ENCODE results near the gene TRPC4.

The TRPC4 gene

DNA sequence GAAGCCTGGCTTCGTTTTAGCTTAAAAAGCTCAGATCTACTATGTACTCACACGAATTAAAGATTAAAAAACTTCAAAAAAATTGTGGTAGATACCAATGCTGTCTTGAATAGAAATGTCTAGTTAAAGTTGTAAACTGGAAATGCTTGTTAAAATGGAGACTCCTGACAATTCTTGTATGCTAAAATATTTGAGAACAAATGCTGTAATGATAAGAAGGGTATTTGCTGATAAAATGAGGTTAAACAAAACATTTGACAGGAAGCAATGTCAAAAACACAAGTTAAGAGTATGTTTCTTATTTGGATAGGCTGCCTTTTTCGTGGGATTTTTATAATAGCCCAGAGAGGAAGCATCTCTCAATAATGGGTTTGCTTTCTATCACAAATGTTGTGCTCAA lies 223.0 kb downstream of the TRPC4 start:
- H3K4me2 ChIP-seq (ENCODE audit: insufficient read depth, low read length, poor library complexity, severe bottlenecking) = no peak overlapping the region
- no peak overlapping the region for H3K4me3 ChIP-seq (ENCODE audit: low read length in 2 of 2)
- H3K4ac ChIP-seq (ENCODE audit: low read length) = no peak overlapping the region
- H2BK5ac ChIP-seq (ENCODE audit: low read length) = no peak overlapping the region
- H3K36me3 ChIP-seq (replicated peaks in 1 of 2; ENCODE audit: control insufficient read depth in 2 of 2, insufficient read depth in 2 of 2, low read length in 2 of 2) = no peaks in the 10 kb centered on the region
- no peaks in the 10 kb centered on the region for H3K79me1 ChIP-seq (ENCODE audit: low read depth, low read length)
- no peaks in the 10 kb centered on the region for H3K27me3 ChIP-seq (ENCODE audit: control insufficient read depth in 3 of 3, insufficient read depth in 3 of 3, low read depth in 1 of 3, low read length in 3 of 3)
- H2AK5ac ChIP-seq (ENCODE audit: low read depth, low read length) = no peak overlapping the region
- H3K27ac ChIP-seq (replicated peaks; ENCODE audit: low read length) = no peak overlapping the region
- H4K8ac ChIP-seq (ENCODE audit: low read depth, low read length) = no peak overlapping the region
- H3K14ac ChIP-seq (ENCODE audit: low read length) = no peak overlapping the region
- H3K9ac ChIP-seq (ENCODE audit: low read depth, low read length, poor library complexity) = no peak overlapping the region
- no peak overlapping the region for H3K18ac ChIP-seq (ENCODE audit: low read length)
- H3K9me3 ChIP-seq (replicated peaks in 1 of 2; ENCODE audit: control insufficient read depth in 2 of 2, insufficient read depth in 1 of 2, low read depth in 1 of 2, low read length in 2 of 2) = peaks cover 0 to 3% of the 10 kb centered on the region in 2 donors
- no peak overlapping the region for H2BK120ac ChIP-seq (ENCODE audit: low read depth, low read length)
- H3K4me1 ChIP-seq (ENCODE audit: control insufficient read depth in 2 of 2, insufficient read depth in 1 of 2, low read depth in 1 of 2, low read length in 2 of 2) = peaks cover 4 to 24% of the 10 kb centered on the region in 2 donors
- no peak overlapping the region for H2BK15ac ChIP-seq (ENCODE audit: low read length)
- no peak for DNase-seq (ENCODE audit: low spot score)
- no peak overlapping the region for H2BK12ac ChIP-seq (ENCODE audit: low read length)
- H3K23ac ChIP-seq (ENCODE audit: low read depth, low read length, poor library complexity) = no peak overlapping the region
- H4K91ac ChIP-seq (ENCODE audit: low read depth, low read length, poor library complexity) = no peak overlapping the region
- peak overlapping the region; percentile 60 for H2AFZ ChIP-seq (ENCODE audit: low read length)
- no CpG with 5 or more reads among the region's 3 CpGs for WGBS, 2 donors (ENCODE audit: extremely low coverage in 2 of 2, insufficient read length in 2 of 2, insufficient replicate concordance in 1 of 2)

DNA sequence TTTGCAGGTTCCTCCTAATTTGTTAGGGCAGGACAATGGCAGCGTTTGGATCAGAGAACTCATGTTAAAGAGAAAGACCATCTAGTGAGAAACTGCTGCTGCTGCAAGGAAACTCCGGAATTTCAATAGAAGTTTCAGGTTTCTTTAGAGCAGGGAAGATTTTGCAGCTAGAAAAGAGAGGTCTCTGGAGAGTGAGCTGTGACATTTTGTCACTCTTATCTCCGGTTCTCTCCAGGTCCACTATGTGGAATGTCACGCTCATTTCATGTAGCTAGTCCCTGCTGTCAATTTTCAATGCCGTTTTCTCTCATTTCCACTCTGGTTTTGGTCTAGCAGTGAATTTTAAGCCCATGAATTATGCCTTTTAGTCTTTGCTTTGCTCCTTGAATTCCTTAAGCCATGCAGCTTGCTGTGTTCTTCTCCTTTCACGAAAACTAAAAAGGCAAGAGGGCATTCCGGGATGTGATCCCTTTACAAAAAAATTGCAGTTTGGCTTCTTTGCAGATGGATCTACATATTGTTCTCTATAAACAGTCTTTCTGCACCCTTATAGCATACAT lies 224.3 kb downstream of the TRPC4 start:
- Histone ChIP-seq H4K91ac (ENCODE audit: low read depth, low read length, poor library complexity) (no peak overlapping the region), H4K8ac (ENCODE audit: low read depth, low read length) (no peak overlapping the region), H2BK15ac (ENCODE audit: low read length) (no peak overlapping the region), H3K4me3 (ENCODE audit: low read length in 2 of 2) (peak overlapping the region in 1 of 2 donors; percentile 17), H3K79me1 (ENCODE audit: low read depth, low read length) (no peaks in the 10 kb centered on the region), H2BK120ac (ENCODE audit: low read depth, low read length) (no peak overlapping the region), H3K9me3 (replicated peaks in 1 of 2; ENCODE audit: control insufficient read depth in 2 of 2, insufficient read depth in 1 of 2, low read depth in 1 of 2, low read length in 2 of 2) (peaks cover 0 to 3% of the 10 kb centered on the region in 2 donors), H3K23ac (ENCODE audit: low read depth, low read length, poor library complexity) (no peak overlapping the region), H2AFZ (ENCODE audit: low read length) (peak overlapping the region; percentile 77), H3K4me1 (ENCODE audit: control insufficient read depth in 2 of 2, insufficient read depth in 1 of 2, low read depth in 1 of 2, low read length in 2 of 2) (peaks cover 4 to 31% of the 10 kb centered on the region in 2 donors), H2AK5ac (ENCODE audit: low read depth, low read length) (no peak overlapping the region), H2BK12ac (ENCODE audit: low read length) (no peak overlapping the region), H3K14ac (ENCODE audit: low read length) (no peak overlapping the region), H2BK5ac (ENCODE audit: low read length) (no peak overlapping the region), H3K4ac (ENCODE audit: low read length) (no peak overlapping the region), H3K18ac (ENCODE audit: low read length) (no peak overlapping the region), H3K4me2 (ENCODE audit: insufficient read depth, low read length, poor library complexity, severe bottlenecking) (no peak overlapping the region), H3K27ac (replicated peaks; ENCODE audit: low read length) (peak overlapping the region; percentile 75), H3K27me3 (ENCODE audit: control insufficient read depth in 3 of 3, insufficient read depth in 3 of 3, low read depth in 1 of 3, low read length in 3 of 3) (no peaks in the 10 kb centered on the region), H3K36me3 (replicated peaks in 1 of 2; ENCODE audit: control insufficient read depth in 2 of 2, insufficient read depth in 2 of 2, low read length in 2 of 2) (no peaks in the 10 kb centered on the region), H3K9ac (ENCODE audit: low read depth, low read length, poor library complexity) (no peak overlapping the region)
- WGBS, 2 donors (ENCODE audit: extremely low coverage in 2 of 2, insufficient read length in 2 of 2, insufficient replicate concordance in 1 of 2) = no CpG with 5 or more reads among the region's 7 CpGs
- DNase-seq (ENCODE audit: low spot score) = peak; percentile 9

- Histone ChIP-seq H3K36me3 (replicated peaks in 1 of 2; ENCODE audit: control insufficient read depth in 2 of 2, insufficient read depth in 2 of 2, low read length in 2 of 2) (peaks cover 0 to 5% of the 10 kb centered on the region in 2 donors), H3K27me3 (ENCODE audit: control insufficient read depth in 3 of 3, insufficient read depth in 3 of 3, low read depth in 1 of 3, low read length in 3 of 3) (no peaks in the 10 kb centered on the region), H2AK5ac (ENCODE audit: low read depth, low read length) (no peak overlapping the region), H4K91ac (ENCODE audit: low read depth, low read length, poor library complexity) (no peak overlapping the region), H3K23ac (ENCODE audit: low read depth, low read length, poor library complexity) (no peak overlapping the region), H3K9me3 (replicated peaks in 1 of 2; ENCODE audit: control insufficient read depth in 2 of 2, insufficient read depth in 1 of 2, low read depth in 1 of 2, low read length in 2 of 2) (no peaks in the 10 kb centered on the region), H3K27ac (replicated peaks; ENCODE audit: low read length) (no peak overlapping the region), H2BK15ac (ENCODE audit: low read length) (no peak overlapping the region), H3K4me3 (ENCODE audit: low read length in 2 of 2) (no peak overlapping the region), H2BK120ac (ENCODE audit: low read depth, low read length) (no peak overlapping the region), H3K4me2 (ENCODE audit: insufficient read depth, low read length, poor library complexity, severe bottlenecking) (no peak overlapping the region), H3K18ac (ENCODE audit: low read length) (no peak overlapping the region), H3K79me1 (ENCODE audit: low read depth, low read length) (no peaks in the 10 kb centered on the region), H3K14ac (ENCODE audit: low read length) (no peak overlapping the region), H4K8ac (ENCODE audit: low read depth, low read length) (no peak overlapping the region), H2AFZ (ENCODE audit: low read length) (no peak overlapping the region), H3K4ac (ENCODE audit: low read length) (no peak overlapping the region), H2BK5ac (ENCODE audit: low read length) (no peak overlapping the region), H3K9ac (ENCODE audit: low read depth, low read length, poor library complexity) (no peak overlapping the region), H2BK12ac (ENCODE audit: low read length) (no peak overlapping the region), H3K4me1 (ENCODE audit: control insufficient read depth in 2 of 2, insufficient read depth in 1 of 2, low read depth in 1 of 2, low read length in 2 of 2) (peaks cover 2 to 23% of the 10 kb centered on the region in 2 donors)
- no CpG with 5 or more reads among the region's 2 CpGs for WGBS, 2 donors (ENCODE audit: extremely low coverage in 2 of 2, insufficient read length in 2 of 2, insufficient replicate concordance in 1 of 2)
- DNase-seq (ENCODE audit: low spot score) = no peak
These were observed 228.2 kb downstream of the TRPC4 start for GRCh38 chr13:37641391-37641790.

DNA sequence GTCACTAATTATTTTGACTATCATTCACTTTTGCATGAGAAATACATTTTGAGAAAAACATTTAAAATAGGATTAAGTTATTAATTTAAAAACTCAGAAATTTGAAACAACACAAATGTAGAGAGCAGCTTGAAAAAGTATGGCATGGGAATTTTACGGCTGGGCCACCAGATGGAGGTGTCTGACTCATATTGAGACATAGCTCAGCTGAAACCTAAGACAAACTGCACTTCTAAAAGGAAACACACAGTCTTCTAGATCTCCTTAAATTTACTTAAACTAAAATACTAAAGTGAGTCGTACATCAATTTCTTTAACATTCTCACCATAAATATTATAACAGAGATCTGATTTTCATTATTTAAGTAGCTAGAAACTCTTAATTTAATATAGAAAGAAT lies 229.1 kb downstream of the TRPC4 start:
- no peak overlapping the region for H3K4ac ChIP-seq (ENCODE audit: low read length)
- no peak overlapping the region for H2BK15ac ChIP-seq (ENCODE audit: low read length)
- no CpG with 5 or more reads among the region's 2 CpGs for WGBS, 2 donors (ENCODE audit: extremely low coverage in 2 of 2, insufficient read length in 2 of 2, insufficient replicate concordance in 1 of 2)
- no peak overlapping the region for H2AK5ac ChIP-seq (ENCODE audit: low read depth, low read length)
- no peak overlapping the region for H3K18ac ChIP-seq (ENCODE audit: low read length)
- no peak overlapping the region for H2BK120ac ChIP-seq (ENCODE audit: low read depth, low read length)
- no peak overlapping the region for H4K91ac ChIP-seq (ENCODE audit: low read depth, low read length, poor library complexity)
- no peak overlapping the region for H2BK12ac ChIP-seq (ENCODE audit: low read length)
- no peak overlapping the region for H3K4me2 ChIP-seq (ENCODE audit: insufficient read depth, low read length, poor library complexity, severe bottlenecking)
- no peak for DNase-seq (ENCODE audit: low spot score)
- no peaks in the 10 kb centered on the region for H3K27me3 ChIP-seq (ENCODE audit: control insufficient read depth in 3 of 3, insufficient read depth in 3 of 3, low read depth in 1 of 3, low read length in 3 of 3)
- no peak overlapping the region for H4K8ac ChIP-seq (ENCODE audit: low read depth, low read length)
- H3K9me3 ChIP-seq (replicated peaks in 1 of 2; ENCODE audit: control insufficient read depth in 2 of 2, insufficient read depth in 1 of 2, low read depth in 1 of 2, low read length in 2 of 2) = no peaks in the 10 kb centered on the region
- no peak overlapping the region for H3K14ac ChIP-seq (ENCODE audit: low read length)
- no peak overlapping the region for H2AFZ ChIP-seq (ENCODE audit: low read length)
- no peak overlapping the region for H2BK5ac ChIP-seq (ENCODE audit: low read length)
- no peak overlapping the region for H3K27ac ChIP-seq (replicated peaks; ENCODE audit: low read length)
- H3K4me1 ChIP-seq (ENCODE audit: control insufficient read depth in 2 of 2, insufficient read depth in 1 of 2, low read depth in 1 of 2, low read length in 2 of 2) = peaks cover 2 to 16% of the 10 kb centered on the region in 2 donors
- no peaks in the 10 kb centered on the region for H3K79me1 ChIP-seq (ENCODE audit: low read depth, low read length)
- no peak overlapping the region for H3K4me3 ChIP-seq (ENCODE audit: low read length in 2 of 2)
- H3K23ac ChIP-seq (ENCODE audit: low read depth, low read length, poor library complexity) = no peak overlapping the region
- H3K36me3 ChIP-seq (replicated peaks in 1 of 2; ENCODE audit: control insufficient read depth in 2 of 2, insufficient read depth in 2 of 2, low read length in 2 of 2) = peaks cover 0 to 5% of the 10 kb centered on the region in 2 donors
- no peak overlapping the region for H3K9ac ChIP-seq (ENCODE audit: low read depth, low read length, poor library complexity)
